ENCODE measurements around the gene TTC23L.

The TTC23L gene

DNA sequence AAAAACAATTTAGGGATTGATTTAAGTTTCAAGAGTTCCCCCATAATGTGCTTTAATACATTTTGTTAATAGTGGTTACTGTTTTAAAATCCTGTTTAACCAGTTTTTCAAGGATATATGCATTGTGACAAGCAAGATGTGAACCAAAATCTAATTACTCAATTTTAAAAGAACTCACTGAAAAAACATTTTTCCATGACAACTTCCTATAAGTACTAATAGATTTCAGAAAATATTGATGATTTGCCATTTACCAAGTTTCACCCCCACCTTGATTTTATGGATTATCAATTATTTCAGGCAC is 85.5 kb downstream of the TTC23L start:
- TF ChIP-seq, protein P1, sequence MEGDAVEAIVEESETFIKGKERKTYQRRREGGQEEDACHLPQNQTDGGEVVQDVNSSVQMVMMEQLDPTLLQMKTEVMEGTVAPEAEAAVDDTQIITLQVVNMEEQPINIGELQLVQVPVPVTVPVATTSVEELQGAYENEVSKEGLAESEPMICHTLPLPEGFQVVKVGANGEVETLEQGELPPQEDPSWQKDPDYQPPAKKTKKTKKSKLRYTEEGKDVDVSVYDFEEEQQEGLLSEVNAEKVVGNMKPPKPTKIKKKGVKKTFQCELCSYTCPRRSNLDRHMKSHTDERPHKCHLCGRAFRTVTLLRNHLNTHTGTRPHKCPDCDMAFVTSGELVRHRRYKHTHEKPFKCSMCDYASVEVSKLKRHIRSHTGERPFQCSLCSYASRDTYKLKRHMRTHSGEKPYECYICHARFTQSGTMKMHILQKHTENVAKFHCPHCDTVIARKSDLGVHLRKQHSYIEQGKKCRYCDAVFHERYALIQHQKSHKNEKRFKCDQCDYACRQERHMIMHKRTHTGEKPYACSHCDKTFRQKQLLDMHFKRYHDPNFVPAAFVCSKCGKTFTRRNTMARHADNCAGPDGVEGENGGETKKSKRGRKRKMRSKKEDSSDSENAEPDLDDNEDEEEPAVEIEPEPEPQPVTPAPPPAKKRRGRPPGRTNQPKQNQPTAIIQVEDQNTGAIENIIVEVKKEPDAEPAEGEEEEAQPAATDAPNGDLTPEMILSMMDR (IDR thresholded peaks at IDR 0.05), result no peak
- Histone ChIP-seq H3K4me2 (ENCODE audit: low read length) (no peak overlapping the region), H3K9ac (no peak overlapping the region), H3K27me3 (ENCODE audit: control insufficient read depth, insufficient read depth, low read length) (no peaks in the 10 kb centered on the region), H3K4me1 (no peaks in the 10 kb centered on the region), H3K36me3 (ENCODE audit: control insufficient read depth, insufficient read depth, low read length) (no peaks in the 10 kb centered on the region), H3K79me2 (peaks cover 2% of the 10 kb centered on the region), H3K27ac (no peak overlapping the region), H3K9me3 (ENCODE audit: control insufficient read depth, low read length) (no peaks in the 10 kb centered on the region), H2AFZ (no peak overlapping the region), H3K4me3 (ENCODE audit: low read depth, low read length) (no peak overlapping the region)

DNA sequence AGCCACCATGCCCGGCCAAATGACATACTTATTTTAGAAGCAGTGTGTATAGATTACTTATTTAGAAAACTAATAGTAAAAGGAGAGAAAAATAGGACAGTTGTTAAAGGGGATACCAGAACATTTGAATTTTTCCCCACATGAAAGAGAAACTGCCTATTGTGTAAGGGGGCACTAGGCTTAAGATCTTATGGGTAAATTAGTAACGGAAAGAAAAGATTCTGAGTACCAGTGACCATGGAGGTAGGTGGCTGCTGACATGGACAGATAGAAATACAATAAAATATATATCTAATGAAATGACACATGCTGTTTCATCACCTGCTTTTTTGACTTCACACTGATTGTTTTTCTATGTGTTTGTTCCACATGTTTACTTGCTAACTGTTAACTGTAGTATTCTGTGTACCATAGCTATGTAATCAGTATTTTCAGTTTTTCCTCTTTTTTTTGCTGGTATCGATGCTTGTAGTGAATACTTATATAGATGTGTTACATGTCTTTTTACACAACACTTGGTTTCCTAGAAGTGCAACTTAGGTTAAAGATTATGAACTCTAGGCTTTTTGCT is 87.4 kb downstream of the TTC23L start:
- Histone ChIP-seq H3K27me3 (ENCODE audit: control insufficient read depth, insufficient read depth, low read length) (no peaks in the 10 kb centered on the region), H3K36me3 (ENCODE audit: control insufficient read depth, insufficient read depth, low read length) (no peaks in the 10 kb centered on the region), H3K4me2 (ENCODE audit: low read length) (no peak overlapping the region), H3K79me2 (peaks cover 6% of the 10 kb centered on the region), H3K4me3 (ENCODE audit: low read depth, low read length) (no peak overlapping the region), H3K4me1 (peaks cover 9% of the 10 kb centered on the region), H3K9ac (no peak overlapping the region), H3K9me3 (ENCODE audit: control insufficient read depth, low read length) (no peaks in the 10 kb centered on the region), H3K27ac (no peak overlapping the region), H2AFZ (no peak overlapping the region)
- TF ChIP-seq, protein P1 (IDR thresholded peaks at IDR 0.05), result no peak

DNA sequence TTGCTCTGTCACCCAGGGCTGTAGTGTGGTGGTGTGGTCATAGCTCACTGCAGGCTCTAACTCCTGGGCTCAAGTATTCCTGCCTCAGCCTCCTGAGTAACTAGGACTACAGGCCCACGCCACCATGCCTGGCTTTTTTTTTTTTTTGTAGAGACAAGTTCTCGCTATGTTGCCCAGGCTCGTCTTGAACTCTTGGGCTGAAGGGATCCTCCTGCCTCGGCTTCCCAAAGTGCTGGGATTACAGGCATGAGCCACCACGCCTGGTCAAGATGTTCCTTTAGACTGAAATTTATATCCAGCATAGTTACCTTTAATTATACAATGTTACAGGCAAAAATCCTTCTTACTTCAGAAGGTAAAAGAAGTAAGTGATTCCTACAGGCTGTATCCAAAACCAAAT is 88.8 kb downstream of the TTC23L start:
- Histone ChIP-seq H2AFZ (no peak overlapping the region), H3K4me2 (ENCODE audit: low read length) (no peak overlapping the region), H3K36me3 (ENCODE audit: control insufficient read depth, insufficient read depth, low read length) (no peaks in the 10 kb centered on the region), H3K9me3 (ENCODE audit: control insufficient read depth, low read length) (no peaks in the 10 kb centered on the region), H3K4me1 (peaks cover 11% of the 10 kb centered on the region), H3K4me3 (ENCODE audit: low read depth, low read length) (no peak overlapping the region), H3K27ac (no peak overlapping the region), H3K9ac (no peak overlapping the region), H3K27me3 (ENCODE audit: control insufficient read depth, insufficient read depth, low read length) (no peaks in the 10 kb centered on the region), H3K79me2 (peaks cover 20% of the 10 kb centered on the region)
- TF ChIP-seq, protein P1 (IDR thresholded peaks at IDR 0.05), result no peak

DNA sequence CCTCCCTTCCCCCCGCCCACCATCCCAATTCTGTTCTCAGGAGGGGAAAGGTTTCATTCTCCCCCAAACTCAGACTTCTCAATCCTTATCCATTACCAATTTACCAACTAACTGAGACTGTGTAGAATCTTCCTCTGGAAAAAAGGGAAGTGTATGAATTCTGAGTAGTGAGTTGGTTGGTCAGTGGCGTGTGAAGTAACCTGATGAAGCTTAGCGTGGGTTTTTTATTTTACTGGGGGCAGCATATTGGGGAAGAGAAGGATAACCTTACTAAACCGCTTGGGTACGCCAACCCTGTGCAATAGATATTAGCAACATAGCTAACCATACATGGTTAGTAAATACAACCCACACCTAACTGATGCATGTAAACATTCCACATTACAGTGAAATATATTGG is 89.3 kb downstream of the TTC23L start:
- Histone ChIP-seq H3K27ac (no peak overlapping the region), H3K79me2 (peaks cover 22% of the 10 kb centered on the region), H3K27me3 (ENCODE audit: control insufficient read depth, insufficient read depth, low read length) (no peaks in the 10 kb centered on the region), H3K4me3 (ENCODE audit: low read depth, low read length) (no peak overlapping the region), H3K9ac (no peak overlapping the region), H3K4me1 (peaks cover 11% of the 10 kb centered on the region), H3K36me3 (ENCODE audit: control insufficient read depth, insufficient read depth, low read length) (no peaks in the 10 kb centered on the region), H3K4me2 (ENCODE audit: low read length) (no peak overlapping the region), H3K9me3 (ENCODE audit: control insufficient read depth, low read length) (no peaks in the 10 kb centered on the region), H2AFZ (no peak overlapping the region)
- TF ChIP-seq, protein P1 (IDR thresholded peaks at IDR 0.05), result no peak

DNA sequence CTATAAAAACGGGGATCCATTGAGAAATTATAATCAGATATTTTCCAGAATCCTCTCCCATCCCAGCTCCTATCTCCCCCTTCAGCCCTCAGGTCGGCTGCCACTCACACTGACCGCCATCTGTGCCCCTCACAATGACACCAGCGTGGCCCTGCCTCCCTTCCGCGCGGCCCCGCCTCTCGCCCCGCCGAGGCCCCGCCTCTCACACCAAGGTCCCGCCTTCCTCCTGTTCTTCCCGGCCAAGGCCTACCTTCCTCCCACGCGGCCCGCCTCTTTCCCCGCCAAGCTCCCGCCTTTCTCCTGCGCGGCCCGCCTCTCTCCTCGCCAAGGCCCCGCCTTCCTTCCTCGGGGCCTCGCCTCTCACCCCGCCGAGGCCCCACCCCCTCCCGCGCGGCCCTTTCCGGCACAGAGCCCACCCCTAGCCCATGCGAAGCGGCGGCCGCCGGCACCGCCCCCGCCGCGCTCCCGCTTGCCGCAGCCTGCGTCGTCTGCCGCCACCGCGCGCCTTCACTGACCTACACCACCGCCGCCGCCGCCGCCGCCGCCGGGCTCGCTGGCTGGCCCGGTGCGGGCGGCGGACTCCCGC is 90.3 kb downstream of the TTC23L start, which contains the start of gene DNAJC21:
DNAJC21 (plus strand) TSS at position 426 of the 586 bp plus-strand sequence. CDS start 261 bp downstream, outside the sequence.
- peak within 1 kb of the TSS; percentile 90 for H3K27ac ChIP-seq
- peaks cover 28% of the 10 kb centered on the region for H3K79me2 ChIP-seq
- peak within 1 kb of the TSS; percentile 57 for H3K9ac ChIP-seq
- no peaks in the 10 kb centered on the region for H3K9me3 ChIP-seq (ENCODE audit: control insufficient read depth, low read length)
- H3K36me3 ChIP-seq (ENCODE audit: control insufficient read depth, insufficient read depth, low read length), result no peaks in the 10 kb centered on the region
- peak within 1 kb of the TSS; percentile 64 for H3K4me2 ChIP-seq (ENCODE audit: low read length)
- peaks cover 11% of the 10 kb centered on the region for H3K4me1 ChIP-seq
- H3K4me3 ChIP-seq (ENCODE audit: low read depth, low read length), result peak within 1 kb of the TSS; percentile 84
- peak within 1 kb of the TSS; percentile 92 for H2AFZ ChIP-seq
- TF ChIP-seq, protein P1 (IDR thresholded peaks at IDR 0.05), result no peak
- H3K27me3 ChIP-seq (ENCODE audit: control insufficient read depth, insufficient read depth, low read length), result no peaks in the 10 kb centered on the region
